Liver (tissue), 9 donors: ENCODE data around the gene TMEM170B. TPM values are rescaled to one million over a fixed set of nuclear protein-coding genes. Genes with fewer than 3 reads are reported as not detected.

Source experiments
- DNase-seq: peaks from one replicate; pipeline ENCODE4 v3.0.0-alpha.2; 2017; ENCODE audit warnings: low spot score
- H3K27ac ChIP-seq, 2 donors: one replicate each; pipeline ENCODE4 v1.7.0; 2013; ENCODE audit warnings: inconsistent platforms in 2 of 2, low read length in 2 of 2, control low read depth in 1 of 2, low read depth in 1 of 2, mild to moderate bottlenecking in 1 of 2
- H3K27me3 ChIP-seq, 4 donors: one replicate each; pipeline versions ENCODE4 v1.6.1 to v1.7.0; 2013; ENCODE audit warnings: low read length in 3 of 4, inconsistent platforms in 1 of 4, mild to moderate bottlenecking in 1 of 4, moderate library complexity in 1 of 4; ENCODE audit not compliant: control insufficient read depth in 4 of 4, insufficient read depth in 4 of 4
- H3K36me3 ChIP-seq, 4 donors: one replicate each; pipeline versions ENCODE4 v1.6.1 to v1.7.0; 2013; ENCODE audit warnings: low read length in 3 of 4, mild to moderate bottlenecking in 3 of 4, low read depth in 1 of 4, moderate library complexity in 1 of 4; ENCODE audit not compliant: control insufficient read depth in 4 of 4, insufficient read depth in 3 of 4
- H3K4me1 ChIP-seq, 4 donors: one replicate each; pipeline versions ENCODE4 v1.6.1 to v1.7.0; 2013; ENCODE audit warnings: low read length in 3 of 4, mild to moderate bottlenecking in 3 of 4, moderate library complexity in 1 of 4; ENCODE audit not compliant: control insufficient read depth in 4 of 4, insufficient read depth in 4 of 4
- H3K4me3 ChIP-seq, 3 donors: one replicate each; pipeline versions ENCODE4 v1.6.1 to v1.7.0; 2013; ENCODE audit warnings: low read length in 3 of 3, control low read depth in 1 of 3, low read depth in 1 of 3, mild to moderate bottlenecking in 1 of 3
- H3K9ac ChIP-seq, 2 donors: one replicate each; pipeline ENCODE4 v1.7.0; 2013; ENCODE audit warnings: low read length in 2 of 2, mild to moderate bottlenecking in 2 of 2, moderate library complexity in 2 of 2, control low read depth in 1 of 2, low read depth in 1 of 2
- H3K9me3 ChIP-seq, 4 donors: one replicate each; pipeline versions ENCODE4 v1.6.1 to v1.7.0; 2013; ENCODE audit warnings: low read length in 3 of 4; ENCODE audit not compliant: control insufficient read depth in 4 of 4
- EGR1 ChIP-seq, 2 donors: IDR thresholded peaks; 2 replicates each; pipeline ENCODE4 v1.6.1; 2016 to 2018; ENCODE audit warnings: antibody characterized with exemption in 2 of 2, low read depth in 2 of 2
- RAD21 ChIP-seq, 2 donors: IDR thresholded peaks; 2 replicates each; pipeline ENCODE4 v1.6.1; 2016; ENCODE audit warnings: antibody characterized with exemption in 2 of 2, mild to moderate bottlenecking in 2 of 2
- RXRA ChIP-seq, 2 donors: IDR thresholded peaks; 2 replicates each; pipeline ENCODE4 v1.6.1; 2017 to 2018; ENCODE audit warnings: antibody characterized with exemption in 2 of 2, mild to moderate bottlenecking in 1 of 2
- ZBTB33 ChIP-seq: IDR thresholded peaks from 2 replicates; pipeline ENCODE4 v1.6.1; 2016; ENCODE audit warnings: antibody characterized with exemption
- WGBS: extraction: QIAGEN DNeasy Blood & Tissue Kit; methylation state at CpG from one replicate; pipeline ENCODE4 v1.1.7; 2013; 5-methylcytosine and 5-hydroxymethylcytosine counted together
- polyA plus RNA-seq, 2 donors: library from polyadenylated mRNA; stranded (reverse) in 1 of 2; unstranded in 1 of 2; fragments of 200-250 nt in 1 of 2; fragments of >200 nt in 1 of 2; fragmentation: Nextera tagmentation in 1 of 2; extraction: Ambion mirVana in 1 of 2; gene quantifications; one replicate each; pipeline versions ENCODE4 v1.2.1 to v1.2.3, GENCODE V29; 2013 to 2015
- total RNA-seq, 2 donors: library from RNA; depleted of rRNA; stranded (reverse); fragments of >200 nt; gene quantifications; one replicate each; pipeline ENCODE4 v1.2.3, GENCODE V29; 2014
- TF ChIP-seq, protein P1 (sequence below): fragments of 150-350 bp; IDR thresholded peaks from 2 replicates; pipeline ENCODE4 v1.5.1; 2017; ENCODE audit warnings: improper control_type of control experiment, low read depth, low read length; ENCODE audit not compliant: missing input control
- TF ChIP-seq, protein P2 (sequence below): IDR thresholded peaks from 2 replicates; pipeline ENCODE4 v1.6.1; 2016; ENCODE audit warnings: antibody characterized with exemption, mild to moderate bottlenecking
- TF ChIP-seq, protein P3 (sequence below): IDR thresholded peaks from 2 replicates; pipeline ENCODE4 v1.6.1; 2016; ENCODE audit warnings: antibody characterized with exemption
- donor health status: healthy.
- donor health status: healthy.
- donor health status: healthy.
- donor health status: healthy.
- donor health status: healthy.

TMEM170B gene
- total and polyA plus RNA-seq, 4 donors, result 1.8 to 11.0 (median 6.1) TPM

GRCh38 chr6:11618533-11618932, 81.0 kb downstream of the TMEM170B start:
- 52% methylated on average over 4 of the region's 4 CpGs for WGBS
- no peak for DNase-seq
- Histone ChIP-seq H3K36me3 (no peaks in the 10 kb centered on the region), H3K27me3 (no peaks in the 10 kb centered on the region), H3K27ac (no peak overlapping the region), H3K4me1 (no peaks in the 10 kb centered on the region), H3K9ac (no peak overlapping the region), H3K4me3 (no peak overlapping the region), H3K9me3 (no peaks in the 10 kb centered on the region)
- TF ChIP-seq RAD21 (IDR thresholded peaks at IDR 0.05) (peak in 1 of 2 donors; percentile 13), RXRA (IDR thresholded peaks at IDR 0.05) (no peak)
- TF ChIP-seq, protein P1, sequence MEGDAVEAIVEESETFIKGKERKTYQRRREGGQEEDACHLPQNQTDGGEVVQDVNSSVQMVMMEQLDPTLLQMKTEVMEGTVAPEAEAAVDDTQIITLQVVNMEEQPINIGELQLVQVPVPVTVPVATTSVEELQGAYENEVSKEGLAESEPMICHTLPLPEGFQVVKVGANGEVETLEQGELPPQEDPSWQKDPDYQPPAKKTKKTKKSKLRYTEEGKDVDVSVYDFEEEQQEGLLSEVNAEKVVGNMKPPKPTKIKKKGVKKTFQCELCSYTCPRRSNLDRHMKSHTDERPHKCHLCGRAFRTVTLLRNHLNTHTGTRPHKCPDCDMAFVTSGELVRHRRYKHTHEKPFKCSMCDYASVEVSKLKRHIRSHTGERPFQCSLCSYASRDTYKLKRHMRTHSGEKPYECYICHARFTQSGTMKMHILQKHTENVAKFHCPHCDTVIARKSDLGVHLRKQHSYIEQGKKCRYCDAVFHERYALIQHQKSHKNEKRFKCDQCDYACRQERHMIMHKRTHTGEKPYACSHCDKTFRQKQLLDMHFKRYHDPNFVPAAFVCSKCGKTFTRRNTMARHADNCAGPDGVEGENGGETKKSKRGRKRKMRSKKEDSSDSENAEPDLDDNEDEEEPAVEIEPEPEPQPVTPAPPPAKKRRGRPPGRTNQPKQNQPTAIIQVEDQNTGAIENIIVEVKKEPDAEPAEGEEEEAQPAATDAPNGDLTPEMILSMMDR, result no peak

- no peaks in the 10 kb centered on the region for H3K9me3 ChIP-seq
- no peaks in the 10 kb centered on the region for H3K27me3 ChIP-seq
- no peak overlapping the region for H3K27ac ChIP-seq
- WGBS, result 89% methylated on average over 5 of the region's 5 CpGs
- H3K4me3 ChIP-seq, result no peak overlapping the region
- TF ChIP-seq, protein P2, sequence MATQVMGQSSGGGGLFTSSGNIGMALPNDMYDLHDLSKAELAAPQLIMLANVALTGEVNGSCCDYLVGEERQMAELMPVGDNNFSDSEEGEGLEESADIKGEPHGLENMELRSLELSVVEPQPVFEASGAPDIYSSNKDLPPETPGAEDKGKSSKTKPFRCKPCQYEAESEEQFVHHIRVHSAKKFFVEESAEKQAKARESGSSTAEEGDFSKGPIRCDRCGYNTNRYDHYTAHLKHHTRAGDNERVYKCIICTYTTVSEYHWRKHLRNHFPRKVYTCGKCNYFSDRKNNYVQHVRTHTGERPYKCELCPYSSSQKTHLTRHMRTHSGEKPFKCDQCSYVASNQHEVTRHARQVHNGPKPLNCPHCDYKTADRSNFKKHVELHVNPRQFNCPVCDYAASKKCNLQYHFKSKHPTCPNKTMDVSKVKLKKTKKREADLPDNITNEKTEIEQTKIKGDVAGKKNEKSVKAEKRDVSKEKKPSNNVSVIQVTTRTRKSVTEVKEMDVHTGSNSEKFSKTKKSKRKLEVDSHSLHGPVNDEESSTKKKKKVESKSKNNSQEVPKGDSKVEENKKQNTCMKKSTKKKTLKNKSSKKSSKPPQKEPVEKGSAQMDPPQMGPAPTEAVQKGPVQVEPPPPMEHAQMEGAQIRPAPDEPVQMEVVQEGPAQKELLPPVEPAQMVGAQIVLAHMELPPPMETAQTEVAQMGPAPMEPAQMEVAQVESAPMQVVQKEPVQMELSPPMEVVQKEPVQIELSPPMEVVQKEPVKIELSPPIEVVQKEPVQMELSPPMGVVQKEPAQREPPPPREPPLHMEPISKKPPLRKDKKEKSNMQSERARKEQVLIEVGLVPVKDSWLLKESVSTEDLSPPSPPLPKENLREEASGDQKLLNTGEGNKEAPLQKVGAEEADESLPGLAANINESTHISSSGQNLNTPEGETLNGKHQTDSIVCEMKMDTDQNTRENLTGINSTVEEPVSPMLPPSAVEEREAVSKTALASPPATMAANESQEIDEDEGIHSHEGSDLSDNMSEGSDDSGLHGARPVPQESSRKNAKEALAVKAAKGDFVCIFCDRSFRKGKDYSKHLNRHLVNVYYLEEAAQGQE, result no peak
- TF ChIP-seq RXRA (IDR thresholded peaks at IDR 0.05), result peak in 1 of 2 donors; percentile 59
- no peak overlapping the region for H3K9ac ChIP-seq
- no peaks in the 10 kb centered on the region for H3K4me1 ChIP-seq
- H3K36me3 ChIP-seq, result no peaks in the 10 kb centered on the region
- no peak for DNase-seq
Measured at GRCh38 chr6:11621119-11621518, 83.6 kb downstream of the TMEM170B start.

GRCh38 chr6:11622156-11622555, 84.6 kb downstream of the TMEM170B start:
- TF ChIP-seq, protein P3, sequence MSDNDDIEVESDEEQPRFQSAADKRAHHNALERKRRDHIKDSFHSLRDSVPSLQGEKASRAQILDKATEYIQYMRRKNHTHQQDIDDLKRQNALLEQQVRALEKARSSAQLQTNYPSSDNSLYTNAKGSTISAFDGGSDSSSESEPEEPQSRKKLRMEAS, result no peak
- TF ChIP-seq RAD21 (IDR thresholded peaks at IDR 0.05) (no peak), EGR1 (IDR thresholded peaks at IDR 0.05; ENCODE audit: low read depth in 2 of 2) (no peak), ZBTB33 (no peak)
- TF ChIP-seq, protein P2, result no peak
- DNase-seq, result no peak
- Histone ChIP-seq H3K27ac (no peak overlapping the region), H3K4me3 (no peak overlapping the region), H3K36me3 (no peaks in the 10 kb centered on the region), H3K4me1 (no peaks in the 10 kb centered on the region), H3K27me3 (no peaks in the 10 kb centered on the region), H3K9me3 (no peaks in the 10 kb centered on the region), H3K9ac (no peak overlapping the region)
- 86% methylated on average over 4 of the region's 4 CpGs for WGBS
